HG03175 (cell line): Measurements from ENCODE around the gene GNG7.
"Not testable (repeated sequence)": the region's sequence is repeated elsewhere in the genome, so short reads cannot be mapped to it uniquely, and the experiment has no call there.

Source experiments
- ATAC-seq: cut with Tn5 transposase; IDR thresholded peaks from one replicate; pipeline ENCODE4 v1.9.1; 2021; ENCODE audit warnings: mild to moderate bottlenecking, moderate library complexity; ENCODE audit not compliant: unreplicated experiment

The GNG7 gene

DNA sequence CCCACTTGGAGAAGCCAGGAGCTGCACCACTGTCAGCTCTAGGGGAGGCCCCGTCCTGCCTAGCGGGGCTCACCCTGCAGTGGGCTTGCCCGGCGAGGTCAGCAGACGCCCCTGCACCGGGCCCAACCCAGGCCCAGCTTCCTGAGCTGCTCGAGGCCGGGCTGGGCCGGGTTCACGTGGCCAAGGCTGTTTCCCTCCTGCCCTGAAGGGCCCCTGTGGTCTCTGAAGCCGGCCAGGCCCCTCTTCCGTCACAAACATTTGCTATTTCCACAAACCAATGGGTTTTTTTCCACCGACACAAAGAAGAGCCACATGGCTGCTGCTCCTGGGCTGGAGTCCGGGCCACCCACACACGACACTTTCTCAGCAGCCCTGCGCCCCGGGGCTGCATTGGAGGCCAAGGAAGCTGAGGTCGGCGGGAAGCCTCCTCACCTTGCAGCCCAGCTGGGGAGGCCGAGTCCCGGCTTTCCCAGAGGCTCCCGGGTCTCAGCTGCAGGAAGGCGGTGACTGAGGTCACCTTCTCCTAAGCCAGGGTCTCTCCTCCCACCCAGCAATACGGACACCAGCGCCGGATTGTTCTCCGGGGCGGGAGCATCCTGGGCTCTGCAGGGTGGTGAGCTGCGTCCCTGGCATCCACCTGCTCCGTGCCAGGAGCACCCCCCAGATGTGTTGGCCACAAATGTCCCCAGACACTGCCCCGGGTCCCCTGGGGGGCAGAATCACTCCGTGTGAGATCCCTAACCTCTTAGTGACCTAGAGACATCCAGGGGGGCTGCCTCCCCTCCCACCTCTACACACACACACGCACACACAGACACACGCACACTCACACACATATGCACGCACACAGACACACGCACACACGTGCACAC, 146.0 kb downstream of the GNG7 start:
- no peak for ATAC-seq

DNA sequence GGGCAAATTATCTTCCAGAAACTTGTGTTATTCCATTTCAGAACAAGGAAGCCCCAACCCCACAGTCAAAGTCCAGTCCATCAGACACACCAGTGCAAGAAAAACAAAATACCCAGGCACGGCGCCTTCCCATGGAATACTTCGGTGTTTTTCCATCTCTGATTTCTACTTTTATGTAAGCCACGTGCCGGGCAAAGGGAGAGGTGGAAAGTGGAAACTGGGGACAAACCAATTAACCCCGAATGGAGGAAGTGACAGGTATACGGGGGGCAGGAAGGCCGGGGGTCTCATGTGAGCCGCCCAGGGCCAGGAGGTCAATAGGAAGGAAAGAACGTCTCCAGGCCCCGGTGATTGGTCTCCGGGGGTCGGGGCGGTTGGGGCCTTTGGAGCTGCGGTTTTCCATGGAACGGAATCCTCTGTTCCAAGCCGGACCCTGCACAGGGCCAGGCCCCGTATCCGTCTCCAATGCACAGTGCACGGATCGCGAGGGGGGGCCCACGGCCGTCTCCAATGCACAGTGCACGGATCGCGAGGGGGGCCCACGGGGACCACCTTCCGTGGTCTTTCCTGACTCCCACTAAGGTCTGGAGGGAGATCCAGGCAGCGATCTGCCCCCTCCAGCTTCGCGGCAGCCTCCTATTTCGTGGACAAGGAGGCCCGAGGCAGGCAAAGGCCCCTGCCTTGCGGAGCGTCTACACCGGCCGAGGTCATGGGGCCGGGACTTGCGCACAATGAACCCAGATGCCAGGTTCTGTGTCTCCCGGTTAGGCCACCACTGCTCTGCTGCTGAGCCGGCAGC, 146.9 kb downstream of the GNG7 start:
- ATAC-seq = no peak

DNA sequence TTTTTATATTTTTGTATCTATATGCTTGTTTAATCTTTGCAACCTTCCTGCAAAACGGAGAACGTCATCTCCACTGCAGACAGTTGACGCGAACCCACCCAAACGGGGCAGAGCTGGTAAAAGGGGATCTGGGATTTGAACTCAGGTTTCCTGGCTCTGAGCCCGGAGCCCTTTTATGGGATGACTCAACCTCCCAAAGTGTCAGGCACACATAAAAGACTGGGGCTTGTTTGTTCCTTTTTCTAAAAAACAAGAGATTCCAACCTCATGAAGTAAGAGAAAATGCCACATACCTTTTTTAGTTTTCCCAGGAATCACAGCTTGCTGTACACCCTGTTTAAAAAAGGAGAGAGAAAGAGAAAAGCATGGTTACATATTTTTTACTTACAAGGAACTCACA, 147.6 kb downstream of the GNG7 start:
- no peak for ATAC-seq

DNA sequence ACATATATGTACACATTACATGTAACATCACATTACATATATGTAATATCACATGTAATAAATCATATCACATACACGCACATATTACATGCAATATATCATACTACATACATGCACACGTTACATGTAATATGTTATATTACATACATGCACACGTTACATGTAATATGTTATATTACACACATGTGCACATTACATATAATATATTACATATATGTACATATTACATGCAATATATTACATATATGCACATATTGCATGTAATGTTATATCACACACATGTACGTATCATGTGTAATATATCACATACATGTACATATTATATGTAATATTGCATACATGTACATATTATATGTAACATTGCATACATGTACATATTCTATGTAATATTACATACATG, 149.0 kb downstream of the GNG7 start:
- ATAC-seq = no peak

DNA sequence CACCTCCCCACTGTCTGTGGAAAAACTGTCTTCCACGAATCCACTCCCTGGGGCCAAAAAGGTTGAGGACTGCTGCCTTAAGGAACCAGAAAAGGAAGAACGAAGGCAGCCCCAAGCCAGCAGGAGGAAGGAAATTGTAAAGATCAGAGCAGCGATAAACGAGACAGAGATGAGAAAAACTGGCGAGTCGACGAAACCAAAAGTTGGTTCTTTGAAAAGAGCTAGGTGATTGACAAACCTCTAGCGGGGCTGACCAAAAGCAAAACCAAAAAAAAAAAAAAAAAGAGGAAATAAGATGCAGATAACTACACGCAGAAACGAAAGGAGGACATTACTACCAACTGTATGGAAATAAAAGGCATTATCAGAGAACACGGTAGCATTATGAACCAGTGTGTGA, 149.6 kb downstream of the GNG7 start:
- peak; percentile 67 for ATAC-seq

DNA sequence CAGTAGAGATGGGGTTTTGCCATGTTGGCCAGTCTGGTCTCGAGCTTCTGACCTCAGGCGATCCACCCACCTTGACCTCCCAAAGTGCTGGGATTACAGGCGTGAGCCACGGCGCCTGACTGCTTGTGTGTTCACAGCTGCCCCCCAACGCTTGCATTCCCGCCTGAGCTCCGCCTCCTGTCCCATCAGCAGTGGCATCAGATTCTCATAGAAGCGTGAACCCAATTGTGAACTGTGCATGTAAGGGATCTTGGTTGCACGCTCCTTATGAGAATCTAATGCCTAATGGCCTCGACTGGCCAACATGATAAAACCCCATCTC, 150.7 kb downstream of the GNG7 start:
- no peak for ATAC-seq

DNA sequence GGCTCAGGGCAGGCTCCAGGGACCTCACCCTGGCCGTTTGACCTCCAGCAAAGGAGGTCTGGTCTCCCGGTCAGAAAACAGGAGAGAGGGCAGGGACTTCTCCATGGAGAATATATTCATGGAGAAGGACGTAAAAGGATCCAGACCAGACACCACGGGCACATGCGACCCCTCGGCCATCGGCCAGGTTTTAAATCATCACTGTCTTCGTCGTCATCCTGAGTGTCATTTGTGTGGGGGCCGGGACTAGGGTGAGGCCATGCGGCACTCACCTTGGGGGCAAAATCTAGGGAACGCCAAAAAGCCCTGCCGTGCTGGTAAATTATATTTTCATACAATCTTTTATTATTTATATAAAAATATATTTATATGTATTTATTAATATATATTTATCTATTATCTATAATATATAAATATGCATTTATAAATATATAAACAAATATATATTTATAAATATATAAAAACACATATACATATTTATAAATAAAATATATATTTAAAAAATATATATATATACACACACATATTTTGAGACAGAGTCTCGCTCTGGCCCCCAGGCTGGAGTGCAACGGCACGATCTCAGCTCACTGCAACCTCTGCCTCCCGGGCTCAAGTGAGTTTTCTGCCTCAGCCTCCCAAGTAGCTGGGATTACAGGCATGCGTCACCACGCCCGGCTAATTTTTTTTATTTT, 151.2 kb downstream of the GNG7 start:
- ATAC-seq = no peak

DNA sequence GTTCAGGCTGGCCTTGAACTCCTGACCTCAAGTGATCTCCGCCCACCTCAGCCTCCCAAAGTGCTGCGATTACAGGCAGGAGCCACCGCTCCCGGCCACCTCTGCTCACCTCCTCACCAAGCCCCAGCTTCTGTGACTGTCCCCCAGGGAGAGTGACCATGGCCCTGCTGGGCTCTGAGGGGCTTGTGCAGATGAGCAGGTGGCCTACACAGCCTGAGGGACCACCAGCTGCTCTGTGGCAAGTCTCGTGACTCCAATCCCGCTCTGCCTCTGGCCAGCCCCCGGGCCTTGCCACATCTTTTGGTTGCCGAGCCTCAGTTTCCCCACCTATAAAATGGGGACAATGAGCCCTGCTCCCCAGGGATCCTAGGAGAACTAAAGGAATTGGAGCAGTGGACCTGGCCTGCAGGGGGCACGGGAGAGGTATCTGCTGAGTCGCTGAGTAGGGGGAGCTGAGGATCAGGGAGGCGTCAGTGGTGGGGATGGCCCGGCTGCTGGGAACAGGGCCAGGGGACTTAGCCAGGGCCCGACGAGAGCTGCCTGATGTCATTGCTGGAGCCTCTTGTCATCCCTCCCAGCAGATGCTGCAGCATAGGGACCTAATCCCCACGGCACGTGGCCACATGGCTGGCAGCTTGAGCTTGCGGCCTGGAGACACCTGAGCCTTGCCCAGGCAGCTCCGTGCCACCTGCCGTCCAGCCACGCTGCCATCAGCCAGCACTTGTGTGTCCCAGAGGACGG, 151.9 kb downstream of the GNG7 start:
- ATAC-seq = no peak

DNA sequence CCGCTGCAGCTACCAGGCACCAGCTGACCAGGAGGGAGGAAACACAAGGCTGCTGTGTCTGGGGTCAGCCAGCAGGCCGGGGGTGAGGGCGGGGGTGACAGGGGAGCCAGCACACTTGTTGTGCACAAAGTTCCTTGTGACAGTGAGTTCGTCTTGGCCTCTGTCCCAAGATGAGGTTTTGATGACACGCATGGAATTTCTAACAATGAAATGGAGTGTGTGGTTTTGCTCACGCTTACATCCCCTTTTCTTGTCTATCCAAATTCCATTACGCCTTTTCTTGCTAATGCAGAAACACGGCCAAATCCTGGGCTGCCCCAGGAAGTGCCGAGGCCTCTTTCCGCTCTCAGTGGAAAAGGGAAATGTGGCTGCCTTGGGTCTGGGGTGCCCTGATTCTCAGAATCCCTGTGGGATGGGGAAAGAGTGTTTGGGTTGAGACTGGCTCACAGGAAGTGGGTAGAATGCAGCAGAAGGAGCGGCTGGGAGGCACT, 152.7 kb downstream of the GNG7 start:
- no peak for ATAC-seq

DNA sequence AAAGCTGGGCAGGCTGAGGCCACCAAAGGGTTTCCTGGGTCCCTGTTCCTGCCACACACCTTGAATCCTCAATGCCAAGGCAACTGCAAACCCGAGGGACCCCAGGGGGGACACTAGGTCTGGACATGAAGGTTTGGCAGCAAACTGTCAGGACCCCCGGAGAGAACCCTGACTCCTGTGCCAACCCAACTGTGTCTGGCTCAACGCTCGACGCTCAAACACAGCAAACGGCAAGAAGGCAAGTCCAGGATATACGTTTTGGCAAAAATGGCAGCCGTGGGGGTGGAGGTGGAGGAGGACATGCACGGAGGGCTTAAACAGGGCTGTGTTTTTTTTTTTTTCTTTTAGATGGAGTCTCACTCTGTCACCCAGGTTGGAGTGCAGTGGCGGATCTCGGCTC, 153.5 kb downstream of the GNG7 start:
- no peak for ATAC-seq

DNA sequence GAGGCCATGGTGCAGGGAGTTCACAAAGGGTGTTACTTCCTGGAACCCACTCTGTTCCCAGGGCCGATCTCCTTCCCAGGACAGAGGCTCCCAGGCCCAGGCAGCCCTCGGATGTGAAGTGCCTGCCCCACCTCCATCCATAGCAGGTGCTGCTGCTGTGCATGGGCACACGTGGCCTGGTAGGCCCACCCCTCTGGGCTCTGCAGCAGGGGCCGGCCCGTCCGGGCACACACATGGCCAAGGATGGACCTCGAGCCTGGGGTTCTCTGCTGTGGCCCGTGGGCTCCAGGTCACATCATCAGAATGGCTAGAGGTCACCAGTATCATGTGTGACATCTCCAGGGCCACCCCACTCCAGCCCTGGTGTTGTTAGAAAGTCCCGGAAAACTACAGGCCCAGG, 154.8 kb downstream of the GNG7 start:
- no peak for ATAC-seq

DNA sequence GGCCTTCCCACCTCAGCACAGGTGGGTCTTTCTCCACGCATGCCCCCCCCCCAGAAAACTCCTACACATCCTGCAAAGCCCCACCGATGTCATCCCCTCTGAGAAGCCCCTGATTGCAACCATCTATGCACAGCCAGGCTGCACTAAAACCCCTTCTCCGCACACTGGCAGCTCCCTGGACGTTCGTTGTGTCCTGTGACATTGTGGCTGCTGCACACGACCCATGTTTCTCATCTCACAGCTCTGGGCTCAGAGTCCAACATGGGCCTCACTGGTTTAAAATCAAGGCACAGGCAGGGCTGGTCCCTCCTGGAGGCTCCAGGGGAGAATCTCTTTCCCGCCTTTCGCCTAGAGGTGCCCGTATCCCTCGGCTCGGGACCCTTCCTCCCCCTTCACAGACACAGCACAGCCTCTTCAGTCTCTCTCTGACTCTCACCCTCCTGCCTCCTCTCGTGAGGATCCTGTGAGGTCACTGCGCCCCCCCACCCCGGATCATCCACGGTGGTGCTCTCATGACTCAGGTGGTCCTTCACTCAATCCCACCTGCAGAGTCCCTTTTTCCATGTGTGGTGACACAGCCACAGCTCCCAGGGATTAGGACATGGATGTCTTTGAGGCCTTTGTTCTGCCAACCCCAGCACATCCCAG, 155.3 kb downstream of the GNG7 start:
- no peak for ATAC-seq

DNA sequence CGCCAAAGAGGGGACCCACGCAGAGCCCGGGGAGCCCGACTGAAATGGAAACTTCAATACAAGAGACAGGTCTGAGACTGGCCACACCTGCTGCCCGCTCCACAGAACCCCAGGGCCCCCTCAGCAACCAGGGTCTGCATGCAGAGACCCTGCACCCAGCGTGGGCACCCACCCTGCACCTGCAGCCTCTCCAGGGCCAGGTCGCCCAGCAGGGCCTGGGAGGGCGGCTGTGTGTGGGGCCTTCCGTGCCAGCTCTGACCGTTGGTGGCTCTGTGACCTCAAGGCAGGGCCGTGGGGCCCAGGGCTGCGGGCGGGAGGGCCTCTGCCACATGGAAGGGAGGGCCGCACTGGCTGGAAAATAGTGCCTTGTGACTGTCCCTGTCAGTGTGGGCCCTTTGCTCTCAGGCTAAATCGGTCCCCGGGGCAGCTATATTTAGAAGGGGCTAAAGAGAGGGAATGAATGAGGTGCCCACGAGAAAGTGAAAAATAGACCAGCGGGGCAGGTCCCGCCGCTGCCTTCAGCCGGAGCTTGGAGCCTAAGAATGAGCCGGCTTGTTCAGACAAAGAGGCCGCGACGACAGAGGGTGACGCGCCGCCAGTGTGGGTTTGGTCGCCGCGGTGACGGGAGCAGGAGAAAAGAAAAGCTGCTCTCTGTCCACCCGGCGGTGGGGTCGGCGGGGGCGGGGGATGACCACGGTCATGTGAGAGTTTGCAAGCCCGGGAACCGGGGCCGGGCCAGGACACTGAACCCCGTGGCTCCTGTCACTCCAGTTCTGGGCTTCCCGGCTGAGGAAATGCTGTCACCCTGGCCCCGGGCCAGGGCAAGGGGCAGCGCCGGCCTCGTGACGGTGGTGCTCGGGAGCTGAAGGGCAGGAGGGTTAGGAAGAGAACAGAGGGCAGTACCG, 156.1 kb downstream of the GNG7 start:
- no peak for ATAC-seq

DNA sequence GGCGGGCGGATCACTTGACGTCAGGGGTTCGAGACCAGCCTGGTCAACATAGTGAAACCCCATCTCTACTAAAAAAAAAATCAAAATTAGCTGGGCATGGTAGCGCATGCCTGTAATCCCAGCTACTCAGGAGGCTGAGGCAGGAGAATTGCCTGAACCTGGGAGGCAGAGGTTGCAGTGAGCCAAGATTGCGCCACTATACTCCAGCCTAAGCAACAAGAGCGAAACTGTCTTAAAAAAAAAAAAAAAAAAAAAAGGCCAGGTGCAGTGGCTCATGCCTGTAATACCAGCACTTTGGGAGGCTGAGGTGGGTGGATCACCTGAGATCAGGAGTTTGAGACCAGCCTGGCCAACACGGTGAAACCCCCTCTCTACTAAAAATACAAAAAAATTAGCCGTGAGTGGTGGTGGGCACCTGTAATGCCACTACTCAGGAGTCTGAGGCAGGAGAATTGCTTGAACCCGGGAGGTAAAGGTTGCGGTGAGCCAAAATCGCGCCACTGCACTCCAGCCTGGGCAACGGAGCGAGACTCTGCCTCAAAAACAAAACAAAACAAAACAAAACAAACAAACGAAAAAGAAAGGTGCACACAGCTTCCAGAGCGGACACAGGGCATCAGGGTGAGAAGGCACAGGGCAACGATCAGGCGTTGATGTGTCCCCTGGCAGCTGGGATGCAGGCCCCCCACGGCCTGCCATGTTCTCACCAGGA, 156.9 kb downstream of the GNG7 start:
- ATAC-seq = not testable (repeated sequence)

DNA sequence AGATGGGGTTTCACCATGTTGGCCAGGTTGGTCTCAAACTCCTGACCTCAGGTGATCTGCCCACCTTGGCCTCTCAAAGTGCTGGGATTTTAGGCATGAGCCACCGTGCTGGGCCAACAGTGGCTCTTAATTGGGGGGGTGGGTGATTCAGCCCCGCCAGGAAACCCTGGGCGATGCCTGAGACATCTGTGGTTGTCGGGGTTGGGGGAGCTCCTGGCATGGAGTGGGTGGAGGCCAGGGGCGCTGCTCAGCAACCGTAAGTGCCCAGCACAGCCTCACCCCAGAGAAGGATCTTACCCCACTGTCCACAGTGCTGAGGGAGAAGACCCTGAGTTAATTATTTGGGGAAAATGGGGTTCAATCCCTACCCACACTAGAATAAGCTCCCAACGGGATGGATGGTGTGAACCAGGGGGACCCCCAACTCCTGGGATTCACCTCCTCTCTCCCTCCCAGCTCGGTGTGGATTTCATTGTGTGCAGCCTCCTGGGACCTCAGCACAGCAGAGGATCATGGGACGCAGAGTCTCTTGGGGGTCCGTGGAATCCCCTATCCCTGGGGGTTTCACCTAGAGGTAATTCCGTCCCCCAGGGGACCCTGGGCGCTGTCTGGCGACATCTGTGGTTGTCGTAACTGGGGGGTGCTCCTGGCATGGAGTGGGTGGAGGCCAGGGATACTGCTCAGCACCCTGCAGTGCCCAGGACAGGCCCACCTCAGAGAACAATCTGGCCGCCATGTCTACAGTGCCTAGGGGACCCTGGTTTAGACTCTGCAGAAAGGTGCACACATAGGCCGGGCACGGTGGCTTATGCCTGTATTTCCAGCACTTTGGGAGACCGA, 157.7 kb downstream of the GNG7 start:
- ATAC-seq = no peak

DNA sequence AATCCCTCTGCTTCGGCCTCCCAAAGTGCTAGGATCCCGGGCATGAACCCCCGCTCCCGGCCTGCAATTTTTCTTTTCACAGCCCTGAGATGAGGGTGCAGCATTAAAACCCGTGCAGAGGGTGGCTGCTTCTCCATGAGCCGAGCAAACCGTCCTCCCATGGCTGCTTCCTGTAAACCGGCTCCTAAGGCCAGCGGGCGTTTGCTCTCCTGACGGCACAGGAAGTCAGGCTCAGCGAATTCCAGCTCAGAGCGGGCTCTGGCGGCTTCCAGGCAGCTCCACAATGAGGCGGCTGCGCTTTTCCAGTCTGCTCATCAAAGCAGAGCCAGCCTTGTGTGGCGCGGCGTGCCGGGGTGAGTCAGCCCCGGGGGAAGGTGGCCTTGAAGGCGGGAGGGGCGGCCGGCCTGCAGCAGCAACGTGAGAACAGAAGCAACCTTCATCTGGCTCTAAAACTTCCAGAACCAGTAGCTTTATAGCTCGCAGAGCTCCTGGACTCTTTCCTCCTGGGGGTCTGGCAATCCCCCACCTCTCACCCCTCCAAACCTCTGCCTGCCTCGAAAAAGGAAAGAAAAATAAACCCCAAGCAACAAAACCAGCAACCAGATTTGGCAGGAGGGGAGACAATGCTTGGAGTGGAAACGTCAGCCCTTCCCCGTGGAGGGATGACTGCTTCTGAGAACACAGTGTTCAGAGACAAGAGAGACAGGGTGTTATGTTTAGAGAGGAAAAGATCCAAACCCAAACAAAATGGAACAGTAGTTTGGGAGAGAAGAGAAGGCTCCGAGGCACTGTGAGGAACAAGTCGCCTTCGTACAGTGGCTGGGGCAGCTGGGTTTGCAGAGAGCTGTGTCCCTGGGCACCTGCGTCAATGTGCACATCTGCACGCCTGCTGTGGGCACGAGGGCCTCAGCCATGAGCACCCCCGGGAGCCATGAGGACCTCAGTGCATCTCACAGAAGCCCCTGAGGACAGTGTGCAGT, 158.7 kb downstream of the GNG7 start:
- no peak for ATAC-seq

DNA sequence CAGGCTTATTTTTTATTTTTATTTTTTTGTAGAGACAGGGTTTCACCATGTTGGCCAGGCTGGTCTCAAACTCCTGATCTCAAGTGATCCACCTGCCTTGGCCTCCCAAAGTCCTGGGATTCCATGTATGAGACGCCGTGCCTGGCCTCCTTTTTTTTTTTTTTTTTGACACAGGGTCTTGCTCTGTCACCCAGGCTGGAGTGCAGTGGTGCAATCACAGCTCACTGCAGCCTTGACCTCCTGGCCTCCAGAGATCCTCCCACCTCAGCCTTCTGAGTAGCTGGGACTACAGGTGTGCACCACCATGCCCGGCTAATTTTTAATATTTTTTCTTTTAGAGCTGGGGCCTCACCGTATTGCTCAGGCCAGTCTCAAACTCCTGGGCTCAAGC, 159.4 kb downstream of the GNG7 start:
- ATAC-seq = not testable (repeated sequence)
